HEK293 (cell line): ENCODE results near the gene IL36B.

Experiments
- CTCF ChIA-PET: fragments of 350-600 bp; formaldehyde crosslinking; extraction: SDS; loops from one replicate; lab custom pipeline; 2021; ENCODE audit warnings: antibody characterized with exemption; lab: Yijun Ruan, JAX
- POLR2A ChIA-PET: fragments of 300-600 bp; formaldehyde crosslinking; extraction: SDS; loops from one replicate; lab custom pipeline; 2020; ENCODE audit warnings: antibody characterized with exemption, inconsistent platforms; lab: Yijun Ruan, JAX
- H3K27ac ChIP-seq: fragments of 200-500 bp; sonication (Bioruptor generic); 2 replicates; pipeline ENCODE4 v1.5.1; 2014; ENCODE audit warnings: low read depth, low read length, control low read depth, inconsistent platforms; ENCODE audit errors: extremely low read depth
- H3K36me3 ChIP-seq, 2 experiments: fragments of 200-500 bp in 1 of 2; sonication (Bioruptor generic) in 1 of 2; 1 replicate in 1 of 2; 2 replicates in 1 of 2; pipeline ENCODE4 v1.5.1; 2014 to 2017; ENCODE audit warnings: inconsistent platforms in 2 of 2, low read length in 2 of 2; ENCODE audit not compliant: control insufficient read depth in 2 of 2, insufficient read depth in 1 of 2
- H3K4me1 ChIP-seq: fragments of 200-500 bp; sonication (Bioruptor generic); 2 replicates; pipeline ENCODE4 v1.5.1; 2014; ENCODE audit warnings: mild to moderate bottlenecking, low read length, inconsistent platforms; ENCODE audit not compliant: control insufficient read depth, insufficient read depth
- H3K4me3 ChIP-seq: 2 replicates; pipeline ENCODE4 v1.5.1; 2011; ENCODE audit warnings: low read depth, mild to moderate bottlenecking, control low read depth, low read length, moderate library complexity
- H3K9me3 ChIP-seq: fragments of 200-500 bp; sonication (Bioruptor generic); 2 replicates; pipeline ENCODE4 v1.5.1; 2014; ENCODE audit warnings: low read depth, low read length, inconsistent platforms; ENCODE audit not compliant: control insufficient read depth, insufficient read depth
- CTCF ChIP-seq: fragments of 450-650 bp; formaldehyde crosslinking; IDR thresholded peaks from 2 replicates; pipeline ENCODE4 v1.5.1; 2016; ENCODE audit warnings: missing biosample characterization, missing genetic modification characterization
- HOXA7 ChIP-seq: sonication (generic); formaldehyde crosslinking; IDR thresholded peaks from 2 replicates; pipeline ENCODE4 v1.8.1; 2022; ENCODE audit warnings: missing genetic modification reagents, borderline replicate concordance
- OVOL3 ChIP-seq: fragments of 450-650 bp; formaldehyde crosslinking; IDR thresholded peaks from 2 replicates; pipeline ENCODE4 v1.5.1; 2016; ENCODE audit warnings: missing biosample characterization, missing genetic modification characterization
- PATZ1 ChIP-seq: fragments of 450-650 bp; formaldehyde crosslinking; IDR thresholded peaks from 2 replicates; pipeline ENCODE4 v1.5.1; 2016; ENCODE audit warnings: missing biosample characterization, missing genetic modification characterization
- TRIM28 ChIP-seq: IDR thresholded peaks from 2 replicates; pipeline ENCODE4 v1.6.1; 2011; ENCODE audit warnings: low read length, control low read depth, borderline replicate concordance
- ZBTB10 ChIP-seq: fragments of 450-650 bp; formaldehyde crosslinking; IDR thresholded peaks from 2 replicates; pipeline ENCODE4 v1.5.1; 2016; ENCODE audit warnings: missing biosample characterization, missing genetic modification characterization
- ZFP37 ChIP-seq: fragments of 450-650 bp; formaldehyde crosslinking; IDR thresholded peaks from 2 replicates; pipeline ENCODE4 v1.5.1; 2016; ENCODE audit warnings: missing biosample characterization, missing genetic modification characterization
- ZIC2 ChIP-seq: fragments of 450-650 bp; formaldehyde crosslinking; IDR thresholded peaks from 2 replicates; pipeline ENCODE4 v1.5.1; 2016; ENCODE audit warnings: missing biosample characterization, missing genetic modification characterization
- ZNF121 ChIP-seq: fragments of 450-650 bp; formaldehyde crosslinking; IDR thresholded peaks from 2 replicates; pipeline ENCODE4 v1.5.1; 2016; ENCODE audit warnings: missing biosample characterization, missing genetic modification characterization
- ZNF202 ChIP-seq: fragments of 450-650 bp; formaldehyde crosslinking; IDR thresholded peaks from 2 replicates; pipeline ENCODE4 v1.5.1; 2016; ENCODE audit warnings: missing biosample characterization, missing genetic modification characterization, borderline replicate concordance
- ZNF280D ChIP-seq: fragments of 450-650 bp; formaldehyde crosslinking; IDR thresholded peaks from 2 replicates; pipeline ENCODE4 v1.5.1; 2016; ENCODE audit warnings: missing biosample characterization, missing genetic modification characterization
- ZNF366 ChIP-seq: fragments of 450-650 bp; formaldehyde crosslinking; conservative IDR thresholded peaks from 2 replicates; pipeline ENCODE4 v1.5.1; 2016; ENCODE audit warnings: missing biosample characterization, missing genetic modification characterization
- ZNF510 ChIP-seq: fragments of 450-650 bp; formaldehyde crosslinking; IDR thresholded peaks from 2 replicates; pipeline ENCODE4 v1.5.1; 2018; ENCODE audit warnings: mild to moderate bottlenecking, missing genetic modification characterization, missing biosample characterization; ENCODE audit not compliant: insufficient replicate concordance
- ZNF664 ChIP-seq: fragments of 450-650 bp; formaldehyde crosslinking; IDR thresholded peaks from 2 replicates; pipeline ENCODE4 v1.5.1; 2016; ENCODE audit warnings: missing biosample characterization, missing genetic modification characterization
- ZNF777 ChIP-seq: fragments of 450-650 bp; formaldehyde crosslinking; IDR thresholded peaks from 2 replicates; pipeline ENCODE4 v1.5.1; 2017; ENCODE audit warnings: missing biosample characterization, missing genetic modification characterization, borderline replicate concordance
- ZSCAN30 ChIP-seq: fragments of 450-650 bp; IDR thresholded peaks from 2 replicates; pipeline ENCODE4 v1.5.1; 2018; ENCODE audit warnings: missing biosample characterization, mild to moderate bottlenecking, missing genetic modification characterization, moderate library complexity

Gene IL36B

GRCh38 chr2:112994648-112995047, 58.0 kb downstream of the IL36B start (continued):
- TF ChIP-seq ZNF121 (tag by site-specific recombination) = no peak
- TF ChIP-seq ZNF664 (tag by site-specific recombination) = no peak
- no peak for TF ChIP-seq ZNF202
- TF ChIP-seq ZIC2 (tag by site-specific recombination) = no peak
- no peak for TF ChIP-seq ZNF510 (tag by site-specific recombination)
- no peak for TF ChIP-seq ZNF280D (tag by site-specific recombination)

- TF ChIP-seq ZFP37 (tag by site-specific recombination) = no peak
- no peak for TF ChIP-seq ZBTB10 (tag by site-specific recombination)
- no peak for TF ChIP-seq HOXA7
- TF ChIP-seq CTCF (tag by site-specific recombination) = no peak
- no peak overlapping the region for H3K27ac ChIP-seq
- no peak overlapping the region for H3K4me3 ChIP-seq
- no peaks in the 10 kb centered on the region for H3K9me3 ChIP-seq
- H3K4me1 ChIP-seq = no peaks in the 10 kb centered on the region
- ChIA-PET POLR2A (no interaction called here), CTCF (no interaction called here)
- H3K36me3 ChIP-seq = no peaks in the 10 kb centered on the region
Measured at GRCh38 chr2:112993831-112994230, 58.8 kb downstream of the IL36B start.

GRCh38 chr2:112989611-112990010, 63.1 kb downstream of the IL36B start:
- ChIA-PET POLR2A (no interaction called here), CTCF (no interaction called here)
- no peaks in the 10 kb centered on the region for H3K36me3 ChIP-seq
- no peak overlapping the region for H3K27ac ChIP-seq
- no peaks in the 10 kb centered on the region for H3K4me1 ChIP-seq
- H3K4me3 ChIP-seq = no peak overlapping the region
- no peak for TF ChIP-seq ZSCAN30 (tag by site-specific recombination)
- TF ChIP-seq OVOL3 (tag by site-specific recombination) = no peak
- no peak for TF ChIP-seq HOXA7
- TF ChIP-seq TRIM28 = no peak
- no peak for TF ChIP-seq PATZ1
- TF ChIP-seq ZNF366 = no peak
- no peak for TF ChIP-seq ZNF777
- H3K9me3 ChIP-seq = no peaks in the 10 kb centered on the region
